Caco-2 (cell line): ENCODE data around the gene D2HGDH. TPM values are rescaled to one million over a fixed set of nuclear protein-coding genes. Genes with fewer than 3 reads are reported as not detected.

Experiments
- BruUV-seq: library from RNA; stranded (reverse); fragments of 400-500 nt; replicated peaks from 2 replicates; lab custom pipeline; 2021; lab: Mats Ljungman, UMichigan
- CTCF ChIA-PET: fragments of 300-600 bp; sonication (Branson Sonifier 250); formaldehyde crosslinking; loops from one replicate; lab custom pipeline; 2022; ENCODE audit warnings: antibody characterized with exemption; lab: Charles Lee
- POLR2A ChIA-PET: fragments of 300-600 bp; sonication (Branson Sonifier 250); formaldehyde crosslinking; loops from one replicate; lab custom pipeline; 2022; ENCODE audit warnings: antibody characterized with exemption; lab: Charles Lee
- DNase-seq, 2 experiments: peaks; one replicate each; pipeline versions ENCODE4 v3.0.0 to v3.0.0-alpha.2; 2020 to 2022
- H3K27me3 ChIP-seq: replicated peaks from 2 replicates; pipeline ENCODE4 v1.6.0; 2011; ENCODE audit warnings: low read length; ENCODE audit not compliant: control insufficient read depth, insufficient read depth
- H3K36me3 ChIP-seq: 2 replicates; pipeline ENCODE4 v1.5.1; 2011; ENCODE audit warnings: low read length; ENCODE audit not compliant: control insufficient read depth, insufficient read depth
- H3K4me1 ChIP-seq: fragments of 250-450 bp; sonication (Bioruptor Pico); 2 replicates; pipeline ENCODE4 v1.5.1; 2020; ENCODE audit warnings: mild to moderate bottlenecking
- H3K4me3 ChIP-seq: 2 replicates; pipeline ENCODE4 v1.5.1; 2011; ENCODE audit warnings: low read depth, mild to moderate bottlenecking, control low read depth, low read length
- H3K9me3 ChIP-seq: fragments of 250-450 bp; sonication (Bioruptor Pico); 2 replicates; pipeline ENCODE4 v1.5.1; 2020; ENCODE audit warnings: mild to moderate bottlenecking, moderate library complexity
- H3K27ac Mint-ChIP-seq: one replicate; pipeline ENCODE4 v1.8.0; 2022; ENCODE audit warnings: mixed read lengths; ENCODE audit not compliant: unreplicated experiment
- H3K27me3 Mint-ChIP-seq: one replicate; pipeline ENCODE4 v1.8.0; 2022; ENCODE audit warnings: mixed read lengths; ENCODE audit not compliant: insufficient read depth, unreplicated experiment
- H3K36me3 Mint-ChIP-seq: one replicate; pipeline ENCODE4 v1.8.0; 2022; ENCODE audit warnings: mild to moderate bottlenecking, mixed read lengths; ENCODE audit not compliant: insufficient read depth, unreplicated experiment
- H3K4me1 Mint-ChIP-seq: one replicate; pipeline ENCODE4 v1.8.0; 2022; ENCODE audit warnings: low read depth, mixed read lengths; ENCODE audit not compliant: unreplicated experiment
- H3K4me3 Mint-ChIP-seq: one replicate; pipeline ENCODE4 v1.8.0; 2022; ENCODE audit warnings: mild to moderate bottlenecking, moderate library complexity, mixed read lengths; ENCODE audit not compliant: unreplicated experiment
- H3K9me3 Mint-ChIP-seq: one replicate; pipeline ENCODE4 v1.8.0; 2022; ENCODE audit warnings: mixed read lengths; ENCODE audit not compliant: unreplicated experiment
- intact Hi-C: fragments of 100-400 bp; cut with micrococcal nuclease; formaldehyde crosslinking; loops from one replicate; pipeline ENCODE4 v1.10.0; 2022; ENCODE audit not compliant: unreplicated experiment
- total RNA-seq: library from RNA; stranded (reverse); gene quantifications from 2 replicates; pipeline ENCODE4 v1.2.3, GENCODE V29; 2022
- TF ChIP-seq, protein P1 (sequence below), 2 experiments: fragments of 200-600 bp in 1 of 2; IDR thresholded peaks; 1 replicate in 1 of 2; 2 replicates in 1 of 2; pipeline versions ENCODE4 v1.5.1 to v1.8.0; 2011 to 2022; ENCODE audit warnings: antibody characterized with exemption in 1 of 2, control low read depth in 1 of 2, inconsistent platforms in 1 of 2, low read depth in 1 of 2, low read length in 1 of 2, mild to moderate bottlenecking in 1 of 2, moderate library complexity in 1 of 2; ENCODE audit not compliant: insufficient read depth in 1 of 2, severe bottlenecking in 1 of 2, unreplicated experiment in 1 of 2

The D2HGDH gene
- total RNA-seq, 1 experiment from 2014 or later, result 35.4 TPM

DNA sequence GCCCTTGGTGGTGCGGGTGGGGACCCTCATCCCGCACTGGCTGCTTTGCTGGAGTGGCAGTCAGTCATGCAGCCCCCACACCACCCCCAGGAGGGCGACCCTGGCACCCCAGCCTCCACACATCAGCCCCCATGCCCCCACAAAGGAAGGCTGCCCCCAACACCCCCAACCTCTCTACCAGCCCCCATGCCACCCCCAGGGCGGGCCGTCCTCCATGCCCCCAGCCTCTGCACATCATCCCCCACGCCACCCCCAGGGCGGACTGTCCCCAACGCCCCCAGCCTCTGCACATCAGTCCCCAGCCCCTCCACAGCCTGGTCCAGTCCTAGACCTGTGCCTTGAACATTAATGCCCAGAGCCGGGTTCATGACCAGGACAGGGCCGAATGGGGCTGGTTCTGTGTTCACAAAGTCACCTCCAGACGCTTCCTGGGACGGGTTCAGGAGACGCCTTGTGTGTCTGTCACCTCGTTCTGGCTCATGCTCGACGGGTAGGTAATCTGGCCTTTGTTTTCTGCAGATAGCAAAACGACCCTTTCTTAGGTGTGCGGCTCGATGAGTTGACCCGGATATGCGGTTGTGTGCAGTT is 18.4 kb downstream of the D2HGDH start:
- no peaks in the 10 kb centered on the region for H3K9me3 Mint-ChIP-seq
- TF ChIP-seq, protein P1, sequence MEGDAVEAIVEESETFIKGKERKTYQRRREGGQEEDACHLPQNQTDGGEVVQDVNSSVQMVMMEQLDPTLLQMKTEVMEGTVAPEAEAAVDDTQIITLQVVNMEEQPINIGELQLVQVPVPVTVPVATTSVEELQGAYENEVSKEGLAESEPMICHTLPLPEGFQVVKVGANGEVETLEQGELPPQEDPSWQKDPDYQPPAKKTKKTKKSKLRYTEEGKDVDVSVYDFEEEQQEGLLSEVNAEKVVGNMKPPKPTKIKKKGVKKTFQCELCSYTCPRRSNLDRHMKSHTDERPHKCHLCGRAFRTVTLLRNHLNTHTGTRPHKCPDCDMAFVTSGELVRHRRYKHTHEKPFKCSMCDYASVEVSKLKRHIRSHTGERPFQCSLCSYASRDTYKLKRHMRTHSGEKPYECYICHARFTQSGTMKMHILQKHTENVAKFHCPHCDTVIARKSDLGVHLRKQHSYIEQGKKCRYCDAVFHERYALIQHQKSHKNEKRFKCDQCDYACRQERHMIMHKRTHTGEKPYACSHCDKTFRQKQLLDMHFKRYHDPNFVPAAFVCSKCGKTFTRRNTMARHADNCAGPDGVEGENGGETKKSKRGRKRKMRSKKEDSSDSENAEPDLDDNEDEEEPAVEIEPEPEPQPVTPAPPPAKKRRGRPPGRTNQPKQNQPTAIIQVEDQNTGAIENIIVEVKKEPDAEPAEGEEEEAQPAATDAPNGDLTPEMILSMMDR (IDR thresholded peaks at IDR 0.05; ENCODE audit: insufficient read depth in 1 of 2, low read depth in 1 of 2, low read length in 1 of 2, severe bottlenecking in 1 of 2, unreplicated experiment in 1 of 2), result no peak
- no peak for DNase-seq
- no peaks in the 10 kb centered on the region for H3K36me3 ChIP-seq
- ChIA-PET POLR2A (no interaction called here), CTCF (no interaction called here)
- no peaks in the 10 kb centered on the region for H3K27me3 ChIP-seq
- H3K4me1 ChIP-seq, result no peaks in the 10 kb centered on the region
- no peak overlapping the region for H3K4me3 ChIP-seq
- intact Hi-C loops, result no loop called here
- H3K9me3 ChIP-seq, result no peaks in the 10 kb centered on the region
- H3K27ac Mint-ChIP-seq, result no peak overlapping the region
- H3K36me3 Mint-ChIP-seq, result peaks cover 33% of the 10 kb centered on the region
- no TSS peak for BruUV-seq
- no peaks in the 10 kb centered on the region for H3K4me1 Mint-ChIP-seq
- H3K27me3 Mint-ChIP-seq, result no peaks in the 10 kb centered on the region
- no peak overlapping the region for H3K4me3 Mint-ChIP-seq

DNA sequence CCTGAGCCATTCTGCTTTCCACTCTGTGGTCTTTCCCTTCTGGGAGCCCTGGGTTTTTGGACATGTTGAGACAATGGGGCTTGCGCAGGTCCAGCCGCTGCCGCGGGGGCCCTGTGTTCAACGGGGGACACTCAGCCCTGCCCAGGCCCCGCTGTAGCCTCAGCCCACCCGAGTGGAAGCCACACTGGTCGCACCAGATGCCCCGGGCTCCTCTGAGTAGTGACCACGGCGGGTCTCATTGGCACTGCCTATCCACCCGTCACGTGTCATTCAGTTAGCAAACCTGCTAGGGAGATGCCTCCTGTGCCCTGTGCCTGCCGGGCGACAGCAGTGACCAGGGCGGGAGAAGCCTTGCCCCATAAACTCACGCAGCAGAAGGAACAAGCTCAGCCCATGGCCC is 19.1 kb downstream of the D2HGDH start:
- no peaks in the 10 kb centered on the region for H3K27me3 Mint-ChIP-seq
- CTCF ChIA-PET, result no interaction called here
- POLR2A ChIA-PET, result no interaction called here
- H3K27ac Mint-ChIP-seq, result no peak overlapping the region
- H3K9me3 Mint-ChIP-seq, result no peaks in the 10 kb centered on the region
- TF ChIP-seq, protein P1 (IDR thresholded peaks at IDR 0.05; ENCODE audit: insufficient read depth in 1 of 2, low read depth in 1 of 2, low read length in 1 of 2, severe bottlenecking in 1 of 2, unreplicated experiment in 1 of 2), result no peak
- no TSS peak for BruUV-seq
- no peak overlapping the region for H3K4me3 ChIP-seq
- intact Hi-C loops, result no loop called here
- no peaks in the 10 kb centered on the region for H3K27me3 ChIP-seq
- no peaks in the 10 kb centered on the region for H3K4me1 Mint-ChIP-seq
- H3K4me3 Mint-ChIP-seq, result no peak overlapping the region
- no peaks in the 10 kb centered on the region for H3K9me3 ChIP-seq
- peaks cover 28% of the 10 kb centered on the region for H3K36me3 Mint-ChIP-seq
- H3K36me3 ChIP-seq, result no peaks in the 10 kb centered on the region
- DNase-seq, result no peak
- H3K4me1 ChIP-seq, result no peaks in the 10 kb centered on the region

DNA sequence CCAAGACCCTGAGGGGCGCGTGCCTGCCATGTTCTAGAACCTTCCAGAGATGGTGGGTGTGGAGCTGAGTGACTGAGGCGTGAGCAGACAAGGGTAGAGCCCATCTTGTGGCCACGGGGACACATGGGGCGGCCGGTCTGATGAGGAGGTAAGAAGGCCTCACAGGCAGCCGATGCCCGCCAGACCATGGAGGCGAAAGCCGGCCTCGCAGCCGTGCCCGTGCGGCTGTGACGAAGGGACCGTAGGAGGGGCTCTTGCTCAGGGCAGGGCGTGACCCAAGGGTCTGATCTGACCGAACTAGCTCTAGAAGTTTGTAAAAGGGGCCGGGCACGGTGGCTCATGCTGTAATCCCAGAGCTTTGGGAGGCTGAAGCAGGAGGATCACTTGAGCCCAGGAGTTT is 19.6 kb downstream of the D2HGDH start:
- Histone ChIP-seq H3K4me1 (no peaks in the 10 kb centered on the region), H3K9me3 (no peaks in the 10 kb centered on the region), H3K4me3 (no peak overlapping the region), H3K27me3 (no peaks in the 10 kb centered on the region), H3K36me3 (no peaks in the 10 kb centered on the region)
- Mint-ChIP-seq H3K4me1 (no peaks in the 10 kb centered on the region), H3K9me3 (no peaks in the 10 kb centered on the region), H3K27ac (no peak overlapping the region), H3K27me3 (no peaks in the 10 kb centered on the region), H3K4me3 (no peak overlapping the region), H3K36me3 (peaks cover 24% of the 10 kb centered on the region)
- BruUV-seq, result no TSS peak
- intact Hi-C loops, result no loop called here
- ChIA-PET CTCF (no interaction called here), POLR2A (no interaction called here)
- TF ChIP-seq, protein P1 (IDR thresholded peaks at IDR 0.05; ENCODE audit: insufficient read depth in 1 of 2, low read depth in 1 of 2, low read length in 1 of 2, severe bottlenecking in 1 of 2, unreplicated experiment in 1 of 2), result no peak
- DNase-seq, result no peak
